Urinary bladder (tissue), 4 donors: Measurements from ENCODE around the gene NMB. TPM values are rescaled to one million over a fixed set of nuclear protein-coding genes. Genes with fewer than 3 reads are reported as not detected.

ENCODE experiments used
- DNase-seq: peaks from one replicate; pipeline ENCODE4 v3.0.0-alpha.2; 2015; ENCODE audit errors: extremely low spot score
- H3K27ac ChIP-seq: one replicate; pipeline ENCODE4 v1.5.1; 2013; ENCODE audit warnings: low read depth, mild to moderate bottlenecking, moderate library complexity
- H3K36me3 ChIP-seq: one replicate; pipeline ENCODE4 v1.6.1; 2013; ENCODE audit warnings: mild to moderate bottlenecking, moderate library complexity; ENCODE audit not compliant: insufficient read depth
- H3K4me1 ChIP-seq: one replicate; pipeline ENCODE4 v1.6.1; 2013; ENCODE audit warnings: mild to moderate bottlenecking, moderate library complexity; ENCODE audit not compliant: insufficient read depth
- H3K4me3 ChIP-seq: one replicate; pipeline ENCODE4 v1.5.1; 2013; ENCODE audit warnings: low read depth, low read length
- WGBS: extraction: QIAGEN DNeasy Blood & Tissue Kit; methylation state at CpG from one replicate; pipeline ENCODE4 v1.1.7; 2013; 5-methylcytosine and 5-hydroxymethylcytosine counted together
- polyA plus RNA-seq: library from polyadenylated mRNA; stranded (reverse); fragments of 200-250 nt; gene quantifications from one replicate; pipeline ENCODE4 v1.2.3, GENCODE V29; 2013
- total RNA-seq: library from RNA; depleted of rRNA; stranded (reverse); fragments of >200 nt; gene quantifications from one replicate; pipeline ENCODE4 v1.2.3, GENCODE V29; 2014
- donor health status: healthy with polysubstance abuse.
- donor health status: healthy.

Gene NMB
- total and polyA plus RNA-seq, 2 donors: 1.6 to 11.3 TPM

DNA sequence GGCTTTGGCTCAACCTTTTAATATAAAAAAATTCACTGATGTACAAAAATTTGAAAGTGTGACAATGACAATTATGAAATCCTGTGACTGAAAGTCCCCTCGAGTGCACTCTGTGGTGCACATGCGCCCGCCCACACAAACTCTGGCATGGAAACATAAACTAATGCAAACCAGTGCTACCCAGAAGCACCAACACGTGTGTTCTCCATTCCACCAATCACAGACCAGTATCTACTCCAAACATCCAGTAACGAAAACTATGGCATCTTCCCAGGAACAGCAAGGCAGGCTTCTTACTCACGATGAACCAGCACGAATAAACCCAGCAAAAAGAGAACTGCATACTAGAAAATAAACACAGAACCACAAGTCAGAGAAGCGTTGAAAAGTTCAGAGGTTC is 11.7 kb upstream of the NMB start:
- 88% methylated on average over 8 of the region's 8 CpGs for WGBS
- no peaks in the 10 kb centered on the region for H3K36me3 ChIP-seq
- no peaks in the 10 kb centered on the region for H3K4me1 ChIP-seq
- DNase-seq: no peak
- no peak overlapping the region for H3K27ac ChIP-seq
- no peak overlapping the region for H3K4me3 ChIP-seq

DNA sequence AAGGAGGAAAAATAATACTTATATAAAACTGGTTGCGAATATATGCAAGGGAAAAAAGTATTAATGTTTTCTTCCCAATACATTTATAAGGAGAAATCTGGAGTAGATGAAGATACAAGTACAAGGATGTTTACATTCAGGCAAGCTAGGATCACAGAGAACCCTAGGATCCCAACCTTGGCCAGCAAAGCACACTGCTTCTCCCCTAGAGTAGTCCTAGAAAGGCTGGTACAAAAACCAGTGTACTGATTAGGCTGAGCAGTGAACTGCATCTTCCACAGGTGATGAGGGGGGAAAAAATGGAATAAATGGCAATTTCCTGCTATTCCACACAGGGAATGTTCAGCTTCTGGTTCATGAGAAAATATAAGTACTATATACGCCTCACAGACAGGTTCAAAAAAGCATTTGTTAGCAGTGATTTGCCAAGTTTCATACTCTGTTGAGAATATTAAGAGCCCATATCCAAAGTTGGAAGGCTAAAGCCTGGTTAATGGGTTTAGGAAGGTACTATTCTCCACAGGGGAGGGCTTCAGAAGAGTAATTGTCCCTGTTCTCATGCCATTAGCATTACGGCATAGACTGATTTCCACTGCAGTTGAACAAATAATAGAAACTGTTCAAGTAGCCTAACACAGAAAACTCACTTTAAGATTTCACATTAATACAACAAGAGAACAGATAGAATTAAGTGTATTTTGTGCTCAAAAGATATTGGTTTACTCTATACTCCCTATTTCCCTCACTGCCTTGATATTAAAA is 10.4 kb upstream of the NMB start:
- Histone ChIP-seq H3K4me3 (no peak overlapping the region), H3K4me1 (no peaks in the 10 kb centered on the region), H3K27ac (no peak overlapping the region), H3K36me3 (no peaks in the 10 kb centered on the region)
- DNase-seq: no peak
- 98% methylated on average over 3 of the region's 3 CpGs for WGBS

DNA sequence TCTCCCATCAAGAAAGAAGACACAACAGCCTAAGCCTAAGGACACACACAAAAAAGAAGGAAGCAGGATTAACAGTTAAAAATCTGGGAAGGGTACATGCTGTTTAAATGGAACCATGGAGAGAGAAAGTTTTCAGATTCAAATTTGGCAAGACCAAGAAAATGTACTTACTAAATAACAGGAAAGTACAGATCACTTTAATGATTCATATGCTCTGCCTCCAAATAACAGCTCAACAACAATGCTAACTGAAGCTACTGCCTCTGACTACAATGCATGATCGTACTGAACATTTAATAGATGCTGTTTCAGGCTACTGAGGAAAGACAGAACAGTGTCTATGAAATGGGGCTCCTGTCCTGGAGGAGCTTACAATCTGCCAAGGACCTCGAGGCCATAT is 8.4 kb upstream of the NMB start:
- H3K4me3 ChIP-seq: no peak overlapping the region
- no peak for DNase-seq
- no peaks in the 10 kb centered on the region for H3K4me1 ChIP-seq
- no peaks in the 10 kb centered on the region for H3K36me3 ChIP-seq
- 65% methylated on average over 2 of the region's 2 CpGs for WGBS
- no peak overlapping the region for H3K27ac ChIP-seq

DNA sequence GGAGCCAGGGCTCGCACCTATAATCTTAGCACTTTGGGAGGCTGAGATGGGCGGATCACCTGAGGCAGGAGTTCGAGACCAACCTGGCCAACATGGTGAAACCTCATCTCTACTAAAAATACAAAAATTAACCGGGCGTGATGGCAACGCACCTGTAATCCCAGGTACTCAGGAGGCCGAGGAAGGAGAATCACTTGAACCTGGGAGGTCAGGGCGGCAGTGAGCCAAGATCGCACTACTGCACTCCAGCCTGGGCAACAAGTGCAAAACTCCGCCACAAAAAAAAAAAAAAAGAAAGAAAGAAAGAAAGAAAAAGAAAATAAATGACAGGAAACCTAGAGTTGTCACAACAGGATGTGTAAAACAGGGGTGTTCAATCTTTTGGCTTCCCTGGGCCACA is 3.0 kb upstream of the NMB start:
- no peak for DNase-seq
- no peak overlapping the region for H3K4me3 ChIP-seq
- WGBS: 97% methylated on average over 10 of the region's 10 CpGs
- H3K4me1 ChIP-seq: no peaks in the 10 kb centered on the region
- no peak overlapping the region for H3K27ac ChIP-seq
- no peaks in the 10 kb centered on the region for H3K36me3 ChIP-seq

DNA sequence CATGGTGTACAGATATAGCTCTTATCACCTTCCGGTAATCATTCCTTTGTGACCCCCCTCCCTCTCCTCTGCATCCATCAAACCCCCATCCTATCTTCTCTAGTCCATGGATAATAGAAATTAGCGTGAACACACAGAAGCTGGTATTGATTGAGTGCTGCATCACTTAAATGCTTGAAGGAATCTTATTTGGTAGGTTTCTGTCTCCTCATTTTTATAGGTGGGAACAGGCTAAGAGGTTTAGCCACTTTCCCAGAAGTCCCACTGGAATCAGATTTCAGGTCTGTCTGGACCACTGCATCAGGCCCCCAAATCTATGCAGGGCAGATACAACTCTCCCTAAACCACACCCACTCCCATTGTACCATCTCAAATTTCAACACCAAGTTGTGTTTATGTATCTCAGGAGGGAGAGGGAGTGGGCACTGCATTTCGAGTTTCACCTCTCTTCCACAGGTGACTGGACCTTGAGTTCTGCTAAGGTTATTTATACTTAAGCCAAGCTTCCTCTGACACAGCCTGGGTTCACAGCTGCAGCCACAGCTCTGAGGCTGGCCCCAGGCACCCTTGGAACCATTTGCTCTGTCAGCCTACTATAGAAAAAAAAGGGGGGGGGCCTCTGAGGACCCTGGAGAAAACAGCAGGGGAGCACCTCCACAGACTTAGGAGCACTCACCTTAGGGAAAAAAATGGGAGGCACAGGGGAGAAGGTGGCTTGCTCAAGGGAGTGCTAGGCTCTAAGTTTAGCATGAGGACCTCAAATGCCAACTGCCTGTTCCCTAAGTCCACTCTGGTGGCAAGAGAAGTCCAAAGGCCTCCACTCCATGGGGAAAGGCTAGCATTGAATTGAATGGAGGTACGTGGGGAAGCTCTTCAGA is 2.1 kb upstream of the NMB start:
- H3K4me3 ChIP-seq: no peak overlapping the region
- H3K27ac ChIP-seq: no peak overlapping the region
- 74% methylated on average over 4 of the region's 4 CpGs for WGBS
- no peaks in the 10 kb centered on the region for H3K36me3 ChIP-seq
- no peaks in the 10 kb centered on the region for H3K4me1 ChIP-seq
- DNase-seq: no peak

DNA sequence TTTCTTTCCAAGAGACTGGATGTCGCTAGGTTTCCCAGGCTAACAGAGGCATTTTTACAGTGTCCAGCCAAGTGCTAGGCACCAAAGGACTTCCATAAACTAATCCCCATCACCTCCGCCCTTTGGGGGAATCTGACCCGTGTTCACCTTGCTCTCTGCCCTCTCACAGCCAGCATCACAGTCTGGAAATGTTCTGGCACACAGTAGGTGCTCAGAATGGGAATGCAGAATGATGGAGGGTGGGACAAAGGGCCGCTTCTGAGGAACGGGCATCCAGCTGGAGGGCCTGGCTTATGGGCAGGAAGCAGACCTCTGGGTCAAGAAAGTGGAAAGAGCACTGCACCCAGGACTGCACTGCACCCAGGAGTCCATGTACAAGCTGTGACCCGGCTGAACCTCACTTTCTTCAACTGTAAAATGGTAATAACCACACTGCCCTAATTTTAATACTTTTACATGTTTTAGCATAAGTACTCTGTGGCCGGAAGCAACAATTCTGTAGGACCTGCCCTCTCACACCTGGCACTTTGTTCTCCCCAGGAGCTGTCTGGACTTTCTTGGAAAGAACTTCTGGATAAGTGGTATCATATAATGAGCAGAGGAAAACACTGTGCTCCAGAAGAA is 901 bp upstream of the NMB start:
- Histone ChIP-seq H3K27ac (no peak overlapping the region), H3K4me3 (peak overlapping the region; percentile 59), H3K4me1 (no peaks in the 10 kb centered on the region), H3K36me3 (no peaks in the 10 kb centered on the region)
- WGBS: 49% methylated on average over 7 of the region's 7 CpGs
- DNase-seq: no peak

DNA sequence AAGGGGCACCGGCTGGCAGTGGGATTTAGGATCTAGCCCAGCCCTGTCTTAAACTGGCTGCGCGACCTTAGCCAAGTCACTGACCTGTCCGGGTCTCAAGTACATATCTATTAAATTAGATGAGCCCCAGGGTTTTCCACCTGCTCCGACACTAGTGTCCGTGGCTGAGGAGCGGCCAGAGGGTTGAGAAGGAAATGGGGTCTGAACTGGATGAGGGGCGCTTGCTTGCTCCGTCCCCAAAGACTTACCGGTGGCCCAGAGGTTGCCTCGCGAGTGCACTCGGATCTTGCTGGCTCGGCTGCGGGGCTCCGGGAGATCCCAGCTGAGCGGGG is 285 bp downstream of the NMB start:
- WGBS: 11% methylated on average over 17 of the region's 17 CpGs
- no peak for DNase-seq
- Histone ChIP-seq H3K4me1 (no peaks in the 10 kb centered on the region), H3K36me3 (no peaks in the 10 kb centered on the region), H3K27ac (peak overlapping the region; percentile 75), H3K4me3 (peak overlapping the region; percentile 59)

DNA sequence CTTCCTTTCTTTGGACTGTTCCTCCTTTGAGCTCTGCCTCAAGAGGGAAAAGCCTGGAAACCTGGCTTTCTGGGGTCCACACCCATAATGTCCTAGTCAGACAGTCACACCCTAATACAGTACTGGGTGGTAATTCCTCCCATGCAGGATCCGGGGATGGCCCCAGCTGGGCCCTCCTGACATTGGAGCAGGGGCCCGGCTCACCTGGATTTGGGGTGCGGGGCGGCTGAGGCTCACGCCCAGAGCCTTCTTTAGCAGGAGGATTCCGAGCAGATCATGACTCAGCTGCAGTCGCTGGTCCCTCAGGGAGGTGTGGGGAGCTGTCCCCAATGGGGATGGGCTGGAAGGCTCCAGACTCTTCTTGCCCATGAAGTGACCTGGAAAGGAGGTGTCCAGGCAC is 1.0 kb downstream of the NMB start:
- WGBS: 88% methylated on average over 7 of the region's 7 CpGs
- Histone ChIP-seq H3K27ac (no peak overlapping the region), H3K4me3 (no peak overlapping the region), H3K4me1 (no peaks in the 10 kb centered on the region), H3K36me3 (no peaks in the 10 kb centered on the region)
- no peak for DNase-seq

DNA sequence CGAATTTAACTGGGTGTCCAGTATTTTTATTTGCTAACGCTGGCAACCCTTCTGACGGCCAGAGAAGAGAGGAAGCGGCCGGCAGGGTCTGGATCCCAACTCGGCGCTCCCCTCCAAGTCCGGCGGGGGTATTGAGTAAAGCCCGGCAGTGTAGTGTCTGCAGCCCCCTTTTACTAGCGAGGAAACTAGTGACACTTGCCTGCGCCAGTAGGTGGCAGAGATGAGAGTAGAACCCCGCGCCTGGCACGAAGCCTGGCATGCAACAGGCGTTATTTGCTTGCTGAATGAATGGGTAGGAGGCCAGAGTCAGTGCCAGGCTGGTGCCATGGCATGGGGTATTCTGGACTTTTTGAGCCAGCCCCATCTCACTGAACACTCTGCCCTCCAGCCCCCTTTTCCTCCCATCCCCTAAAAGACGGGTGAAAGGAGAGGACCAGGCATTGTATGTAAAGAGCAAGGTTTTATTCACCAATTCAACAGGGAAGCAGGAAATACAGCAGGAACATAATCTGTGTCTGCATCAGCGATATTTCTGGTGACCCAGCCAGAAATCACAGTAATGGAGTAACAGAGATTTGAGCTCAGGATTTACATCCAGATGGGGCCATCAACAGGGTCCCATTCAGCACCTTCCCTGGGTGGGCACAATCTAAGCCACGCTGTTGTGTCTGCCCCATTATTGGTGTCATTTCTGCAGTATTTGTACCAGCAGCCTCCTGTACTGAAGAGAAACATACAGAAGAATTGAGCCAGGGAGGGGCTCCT is 3.1 kb downstream of the NMB start:
- H3K27ac ChIP-seq: no peak overlapping the region
- H3K4me1 ChIP-seq: no peaks in the 10 kb centered on the region
- H3K36me3 ChIP-seq: no peaks in the 10 kb centered on the region
- whole genome bisulfite sequencing: 6% methylated on average over 19 of the region's 19 CpGs
- DNase-seq: peak; percentile 50
- peak overlapping the region; percentile 83 for H3K4me3 ChIP-seq

DNA sequence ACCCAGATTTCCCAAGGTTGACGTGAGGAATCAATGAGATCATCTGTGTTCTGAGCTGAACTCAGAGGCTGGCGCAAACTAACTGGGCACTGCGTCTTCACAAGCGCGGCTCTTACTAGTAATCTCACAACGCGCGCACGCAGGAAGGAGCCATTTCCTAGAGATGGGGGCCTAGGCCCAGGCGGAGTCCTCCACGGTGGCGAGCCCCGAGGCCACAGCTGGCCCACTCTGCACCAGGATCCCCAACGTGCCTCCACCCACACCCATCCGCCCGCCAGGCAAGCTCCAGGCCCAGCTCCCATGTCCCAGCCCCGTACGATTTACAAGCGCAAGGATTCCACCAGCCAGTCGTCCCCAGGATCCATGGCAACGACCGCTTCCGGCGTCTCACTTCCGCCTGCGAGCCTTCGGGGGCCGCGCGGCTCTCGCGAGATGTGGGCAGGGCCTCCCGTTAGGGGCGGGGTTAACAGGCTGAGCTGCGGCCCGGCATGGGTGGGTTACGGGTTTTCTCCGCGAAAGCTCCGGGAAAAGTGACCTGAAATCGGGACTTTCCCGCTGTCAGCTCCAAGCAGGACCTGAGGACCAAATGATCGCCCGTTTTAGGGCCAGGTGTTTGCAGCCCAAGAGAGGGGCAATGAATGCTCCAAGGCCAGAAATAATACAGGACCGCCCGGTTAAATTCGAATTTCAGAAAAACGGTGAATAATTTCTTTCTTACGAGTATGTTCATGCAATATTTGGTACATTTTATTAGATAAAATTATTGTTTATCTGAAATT is 3.9 kb downstream of the NMB start, which contains the start of gene WDR73:
WDR73 (minus strand) TSS at position 374 of the 779 bp plus-strand sequence; CDS start at position 365, 9 bp downstream.
- under 1% methylated on average over 49 of the region's 49 CpGs for WGBS
- Histone ChIP-seq H3K4me3 (peak within 1 kb of the TSS; percentile 83), H3K4me1 (no peaks in the 10 kb centered on the region), H3K27ac (peak within 1 kb of the TSS; percentile 68), H3K36me3 (no peaks in the 10 kb centered on the region)
- peak; percentile 94 for DNase-seq

DNA sequence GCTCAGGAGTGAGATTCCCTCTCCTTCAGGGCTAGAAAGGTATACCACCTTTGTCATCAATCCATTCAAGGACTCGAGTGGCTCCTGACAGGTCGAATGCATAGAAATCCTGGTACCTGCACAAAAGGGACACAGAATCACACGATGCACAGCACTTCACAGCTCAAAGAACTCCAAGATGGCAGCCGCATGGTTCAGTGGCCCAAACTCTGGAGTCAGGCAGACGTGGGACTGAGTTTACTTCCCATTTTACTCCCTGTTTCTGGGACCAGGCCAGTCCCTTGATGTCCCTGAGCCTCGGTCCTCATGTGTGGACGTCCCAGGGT is 4.5 kb downstream of the NMB start:
- WGBS: 15% methylated on average over 7 of the region's 7 CpGs
- Histone ChIP-seq H3K27ac (peak overlapping the region; percentile 68), H3K4me3 (peak overlapping the region; percentile 83), H3K36me3 (no peaks in the 10 kb centered on the region), H3K4me1 (no peaks in the 10 kb centered on the region)
- no peak for DNase-seq

DNA sequence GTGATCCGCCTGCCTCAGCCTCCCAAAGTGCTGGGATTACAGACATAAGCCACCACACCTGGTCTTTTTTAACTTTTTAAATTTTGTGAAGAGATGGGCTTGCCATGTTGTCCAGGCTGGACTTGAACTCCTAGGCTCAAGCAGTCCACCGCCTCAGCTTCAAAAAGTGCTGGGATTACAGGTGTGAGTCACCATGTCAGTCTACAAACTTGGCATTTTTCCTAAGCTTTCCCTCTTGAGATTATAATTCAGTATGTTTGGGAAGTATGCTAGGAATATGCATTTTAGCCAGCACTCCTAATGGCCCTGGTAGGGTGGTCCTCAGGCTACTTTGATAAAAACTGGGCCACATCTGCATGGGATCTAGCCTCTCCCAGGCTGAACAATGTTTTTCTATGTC is 8.3 kb downstream of the NMB start:
- H3K36me3 ChIP-seq: peaks cover 2% of the 10 kb centered on the region
- no peak for DNase-seq
- no peak overlapping the region for H3K27ac ChIP-seq
- H3K4me3 ChIP-seq: no peak overlapping the region
- WGBS: 96% methylated on average over 2 of the region's 2 CpGs
- no peaks in the 10 kb centered on the region for H3K4me1 ChIP-seq

DNA sequence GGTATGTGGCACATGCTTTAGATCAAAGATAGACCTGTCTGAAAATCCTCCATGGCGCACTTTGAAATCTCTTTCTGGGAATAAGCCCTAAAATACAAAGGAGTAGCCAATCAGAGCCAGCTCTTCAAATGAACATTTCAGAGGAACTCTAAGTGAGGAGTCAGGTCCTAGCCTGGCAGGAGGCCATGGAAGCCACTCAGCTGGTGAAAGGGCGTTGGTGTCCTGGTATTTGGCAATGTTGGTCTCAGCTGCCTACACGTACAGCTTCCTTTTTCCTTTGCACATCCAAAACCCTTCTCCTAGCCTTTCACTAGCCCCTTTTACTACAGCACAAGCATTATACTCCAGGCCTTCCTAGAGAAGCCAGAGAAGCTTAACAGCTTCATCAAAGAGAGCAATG is 9.5 kb downstream of the NMB start:
- no peak overlapping the region for H3K4me3 ChIP-seq
- peaks cover 5% of the 10 kb centered on the region for H3K36me3 ChIP-seq
- no peak for DNase-seq
- H3K4me1 ChIP-seq: no peaks in the 10 kb centered on the region
- WGBS: 66% methylated on average over 3 of the region's 3 CpGs
- no peak overlapping the region for H3K27ac ChIP-seq
